Smooth muscle cell of the brain vasculature (primary cell): ENCODE data around the gene PARK7.
"Not testable (repeated sequence)": the region's sequence is repeated elsewhere in the genome, so short reads cannot be mapped to it uniquely, and the experiment has no call there.

Experiments
- DNase-seq: peaks from one replicate; pipeline ENCODE4 v3.0.0-alpha.2; 2012; ENCODE audit warnings: low read depth, low spot score

The PARK7 gene

GRCh38 chr1:7943251-7943650 is 18.3 kb upstream of the PARK7 start:
- no peak for DNase-seq

DNA sequence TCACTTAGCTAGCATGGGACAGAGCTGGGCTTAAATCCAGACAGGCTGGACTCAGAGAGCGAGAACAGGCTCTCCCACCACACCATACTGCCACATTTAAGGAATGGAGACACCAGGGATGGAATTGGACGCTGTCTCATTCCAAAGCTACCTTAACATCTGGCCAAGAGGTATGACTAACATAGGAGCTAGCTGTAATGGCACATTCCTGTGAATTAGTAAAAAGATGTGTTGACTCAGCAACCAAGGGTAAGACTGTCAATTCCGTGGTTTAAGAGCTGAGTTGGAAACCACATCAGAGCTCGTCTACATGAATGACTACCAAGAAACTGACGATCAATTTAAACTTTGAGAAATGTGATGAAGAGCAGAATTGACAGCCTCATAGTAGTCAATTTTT is 12.6 kb upstream of the PARK7 start:
- no peak for DNase-seq

DNA sequence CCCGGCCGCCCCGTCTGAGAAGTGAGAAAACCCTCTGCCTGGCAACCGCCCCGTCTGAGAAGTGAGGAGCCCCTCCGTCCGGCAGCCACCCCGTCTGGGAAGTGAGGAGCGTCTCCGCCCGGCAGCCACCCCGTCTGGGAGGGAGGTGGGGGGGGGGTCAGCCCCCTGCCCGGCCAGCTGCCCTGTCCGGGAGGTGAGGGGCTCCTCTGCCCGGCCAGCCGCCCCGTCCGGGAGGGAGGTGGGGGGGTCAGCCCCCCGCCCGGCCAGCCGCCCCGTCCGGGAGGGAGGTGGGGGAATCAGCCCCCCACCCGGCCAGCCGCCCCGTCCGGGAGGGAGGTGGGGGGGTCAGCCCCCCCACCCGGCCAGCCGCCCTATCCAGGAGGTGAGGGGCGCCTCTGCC is 8.7 kb upstream of the PARK7 start:
- not testable (repeated sequence) for DNase-seq

- peak; percentile 67 for DNase-seq
Observed at GRCh38 chr1:7953850-7954609, 7.5 kb upstream of the PARK7 start.

DNA sequence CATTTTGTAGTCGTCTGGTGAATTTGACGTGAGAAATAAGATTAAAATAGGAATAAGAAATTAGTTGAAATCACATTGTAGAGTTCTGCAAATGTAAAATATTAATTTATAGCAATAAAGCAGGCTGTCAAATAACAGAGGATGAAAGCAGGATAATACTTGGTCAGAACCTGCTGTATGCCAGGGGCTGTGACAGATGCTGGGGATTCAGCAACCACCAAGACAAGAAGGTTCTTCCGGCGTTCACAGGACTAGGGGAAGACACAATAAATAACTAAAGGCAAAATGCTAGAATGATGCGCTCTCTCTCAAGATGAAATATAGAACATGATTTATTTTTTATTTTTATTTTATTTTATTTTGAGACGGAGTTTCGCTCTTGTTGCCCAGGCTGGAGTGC is 6.8 kb upstream of the PARK7 start:
- no peak for DNase-seq

- DNase-seq: no peak
Observed at GRCh38 chr1:7956218-7957032, 5.1 kb upstream of the PARK7 start.

- DNase-seq: no peak
Observed at GRCh38 chr1:7960165-7960564, 1.3 kb upstream of the PARK7 start.

- no peak for DNase-seq
Observed at GRCh38 chr1:7960867-7961215, 670 bp upstream of the PARK7 start.

- no peak for DNase-seq
Observed at GRCh38 chr1:7962014-7962335, 464 bp downstream of the PARK7 start.

- no peak for DNase-seq
Observed at GRCh38 chr1:7962636-7963377, 1.3 kb downstream of the PARK7 start.

DNA sequence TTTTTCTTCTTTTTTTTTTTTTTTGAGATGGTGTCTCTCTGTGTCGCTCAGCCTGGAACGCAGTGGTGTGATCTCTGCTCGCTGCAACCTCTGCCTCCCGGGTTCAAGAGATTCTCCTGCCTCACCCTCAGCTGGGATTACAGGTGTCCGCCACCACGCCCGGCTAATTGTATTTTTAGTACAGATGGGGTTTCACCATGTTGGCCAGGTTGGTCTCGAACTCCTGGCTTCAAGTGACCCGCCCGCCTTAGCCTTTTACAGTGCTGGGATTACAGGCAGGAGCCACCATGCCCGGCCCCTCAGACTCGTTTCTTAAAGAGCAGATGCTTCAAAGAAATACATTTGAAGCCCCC is 1.8 kb downstream of the PARK7 start:
- not testable (repeated sequence) for DNase-seq

- not testable (repeated sequence) for DNase-seq
Observed at GRCh38 chr1:7963841-7964240, 2.3 kb downstream of the PARK7 start.

- DNase-seq: no peak
Observed at GRCh38 chr1:7964476-7964875, 3.0 kb downstream of the PARK7 start.

GRCh38 chr1:7967196-7967595 is 5.7 kb downstream of the PARK7 start:
- no peak for DNase-seq

- DNase-seq: no peak
Observed at GRCh38 chr1:7967651-7968050, 6.1 kb downstream of the PARK7 start.

DNA sequence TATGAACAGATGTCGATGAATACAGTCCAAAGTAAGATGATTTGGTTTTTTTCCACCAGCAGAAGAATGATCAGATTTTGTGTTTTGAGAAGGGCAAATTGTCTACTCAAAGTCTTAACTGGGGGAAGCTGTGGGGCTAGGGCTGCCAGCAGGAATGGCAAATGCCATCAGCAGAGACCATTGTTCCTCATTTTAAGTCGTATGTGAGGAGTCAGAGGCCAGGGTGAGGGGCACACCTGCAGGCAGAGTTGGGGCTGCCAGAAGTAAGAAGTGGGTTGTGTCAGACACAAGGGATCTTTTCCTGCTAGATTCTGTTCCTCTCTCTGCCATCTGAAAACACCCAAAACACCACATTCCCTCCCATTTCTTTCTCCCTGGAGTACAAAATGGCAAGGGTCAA is 8.7 kb downstream of the PARK7 start:
- DNase-seq: no peak

GRCh38 chr1:7971024-7971423 is 9.5 kb downstream of the PARK7 start:
- DNase-seq: no peak

DNA sequence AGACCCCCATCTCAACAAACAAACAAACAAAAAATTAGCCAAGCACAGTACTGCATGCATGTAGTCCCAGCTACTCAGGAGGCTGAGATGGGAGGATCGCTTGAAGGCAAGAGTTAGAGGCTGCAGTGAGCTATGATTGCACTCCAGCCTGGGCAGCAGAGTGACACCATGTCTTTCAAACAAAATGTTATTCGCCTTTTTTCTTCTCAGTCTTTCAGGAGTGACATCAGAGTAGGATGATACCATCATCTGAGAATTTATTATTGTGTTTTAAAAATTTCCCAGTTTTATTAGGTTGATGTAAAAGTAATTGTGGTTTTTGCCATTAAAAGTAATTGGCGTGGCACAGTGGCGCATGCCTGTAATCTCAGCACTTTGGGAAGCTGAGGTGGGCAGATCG is 10.8 kb downstream of the PARK7 start:
- no peak for DNase-seq

DNA sequence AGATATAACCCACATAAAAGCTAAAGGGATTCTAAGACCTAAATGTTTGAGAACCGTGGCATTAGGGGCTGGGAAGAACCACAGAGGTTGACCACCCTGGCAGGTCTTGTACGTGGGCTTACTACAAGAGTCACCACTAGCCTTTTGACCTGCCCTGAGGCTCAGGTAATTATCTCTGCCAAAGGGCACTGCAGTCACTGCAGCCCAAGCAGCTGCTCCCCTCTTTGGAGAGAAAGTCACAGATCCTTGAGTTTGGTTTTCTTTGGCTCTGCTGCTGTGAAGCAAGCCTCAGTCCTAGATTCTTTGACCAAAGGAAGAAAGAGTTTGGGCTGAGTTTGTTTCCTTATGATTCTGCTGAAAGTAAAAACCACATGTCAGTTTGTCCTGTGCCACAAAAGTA is 11.6 kb downstream of the PARK7 start:
- no peak for DNase-seq

- DNase-seq: no peak
Observed at GRCh38 chr1:7975212-7975865, 13.8 kb downstream of the PARK7 start.

- no peak for DNase-seq
Observed at GRCh38 chr1:7980984-7981383, 19.5 kb downstream of the PARK7 start.

DNA sequence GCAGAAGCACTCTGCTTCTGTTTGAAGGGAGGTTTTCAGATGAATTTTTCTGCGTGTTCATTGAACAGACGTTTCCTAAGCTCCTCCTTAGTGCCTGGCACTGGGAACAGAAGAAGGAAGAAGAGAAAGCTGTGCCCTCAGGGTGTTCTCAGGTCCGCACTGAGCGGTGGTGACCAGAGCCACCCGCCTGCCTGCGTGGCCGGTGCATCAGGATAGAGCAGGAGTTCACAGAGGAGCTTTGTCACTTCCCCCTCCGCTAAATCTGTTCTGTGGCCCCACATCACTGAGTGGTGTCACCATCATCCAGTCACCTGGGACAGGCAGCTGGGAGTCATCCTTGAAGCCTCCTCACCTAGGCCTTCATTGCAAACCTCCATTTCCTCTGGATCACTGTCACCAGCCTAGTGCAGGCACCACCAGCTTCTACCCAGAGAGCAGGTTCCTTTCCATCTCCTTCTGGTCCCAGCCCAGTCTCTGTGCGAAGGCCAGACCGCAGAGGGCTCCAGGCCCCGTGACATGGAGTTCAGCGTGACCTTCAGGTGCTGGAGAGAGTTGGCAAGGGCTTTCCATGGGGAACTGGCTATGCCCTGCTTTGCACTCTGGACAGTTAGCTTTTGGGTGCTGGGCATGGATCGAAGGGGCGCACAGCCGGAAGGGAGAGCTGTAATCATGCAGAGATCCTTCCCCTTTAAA is 21.7 kb downstream of the PARK7 start:
- DNase-seq: no peak
